ENCODE data around the gene KAZN. TPM values are rescaled to one million over a fixed set of nuclear protein-coding genes. Genes with fewer than 3 reads are reported as not detected.

KAZN gene
- total and polyA plus RNA-seq, 10 donors = 20.0 to 245 (median 144) TPM

GRCh38 chr1:15107911-15108310 is 509.4 kb downstream of the KAZN start:
- WGBS, 5 donors = 65 to 90% (median 79%) methylated on average over 4 of the region's 4 CpGs
- no peak overlapping the region for H3K27ac ChIP-seq

GRCh38 chr1:15110128-15110866 is 511.8 kb downstream of the KAZN start:
- no peak overlapping the region for H3K4me3 ChIP-seq

More at GRCh38 chr1:15107911-15108310, 509.4 kb downstream of the KAZN start:
- no peak for DNase-seq
- TF ChIP-seq POLR2AphosphoS5 (IDR thresholded peaks at IDR 0.05) (no peak), POLR2A (IDR thresholded peaks at IDR 0.05) (no peak), CTCF (IDR thresholded peaks at IDR 0.05 in 8 of 11, conservative IDR thresholded peaks at IDR 0.05 in 3 of 11) (no peak)
- H3K4me3 ChIP-seq = no peak overlapping the region
- intact Hi-C loops (cut with DNase I; ENCODE audit: low total_unique reads) = no loop called here
- no peaks in the 10 kb centered on the region for H3K27me3 ChIP-seq (replicated peaks in 1 of 7)
- peaks cover 0 to 8% (median 0%) of the 10 kb centered on the region in 6 donors for H3K4me1 ChIP-seq
- peaks cover 0 to 27% (median 6%) of the 10 kb centered on the region in 6 donors for H3K36me3 ChIP-seq
- peaks cover 0 to 12% (median 9%) of the 10 kb centered on the region in 8 donors for H3K9me3 ChIP-seq

GRCh38 chr1:15110867-15111230 is 512.4 kb downstream of the KAZN start:
- Histone ChIP-seq H3K36me3 (peaks cover 0 to 26% (median 7%) of the 10 kb centered on the region in 6 donors), H3K27ac (no peak overlapping the region), H3K27me3 (replicated peaks in 1 of 7) (peaks cover 0 to 5% (median 0%) of the 10 kb centered on the region in 7 donors), H3K9me3 (no peaks in the 10 kb centered on the region), H3K4me1 (peaks cover 0 to 8% (median 0%) of the 10 kb centered on the region in 6 donors), H3K4me3 (no peak overlapping the region)
- DNase-seq = no peak
- intact Hi-C loops (cut with DNase I; ENCODE audit: low total_unique reads) = no loop called here
- no peak for TF ChIP-seq POLR2AphosphoS5 (IDR thresholded peaks at IDR 0.05)
- TF ChIP-seq POLR2A (IDR thresholded peaks at IDR 0.05) = no peak
- no peak for TF ChIP-seq CTCF (IDR thresholded peaks at IDR 0.05 in 8 of 11, conservative IDR thresholded peaks at IDR 0.05 in 3 of 11)
- WGBS, 5 donors = 88 to 98% (median 89%) methylated on average over 2 of the region's 2 CpGs

More at GRCh38 chr1:15110128-15110866, 511.8 kb downstream of the KAZN start:
- WGBS, 5 donors = 80 to 96% (median 89%) methylated on average over 7 to 9 of the region's 9 CpGs
- H3K27ac ChIP-seq = no peak overlapping the region
- peaks cover 0 to 21% (median 6%) of the 10 kb centered on the region in 6 donors for H3K36me3 ChIP-seq
- peaks cover 0 to 5% (median 0%) of the 10 kb centered on the region in 7 donors for H3K27me3 ChIP-seq (replicated peaks in 1 of 7)
- H3K9me3 ChIP-seq = no peaks in the 10 kb centered on the region
- peaks cover 0 to 8% (median 0%) of the 10 kb centered on the region in 6 donors for H3K4me1 ChIP-seq
- no peak for DNase-seq
- TF ChIP-seq POLR2A (IDR thresholded peaks at IDR 0.05) (no peak), POLR2AphosphoS5 (IDR thresholded peaks at IDR 0.05) (no peak), CTCF (IDR thresholded peaks at IDR 0.05 in 8 of 11, conservative IDR thresholded peaks at IDR 0.05 in 3 of 11) (no peak)
- intact Hi-C loops (cut with DNase I; ENCODE audit: low total_unique reads) = no loop called here

GRCh38 chr1:15113146-15113545 is 514.7 kb downstream of the KAZN start:
- Histone ChIP-seq H3K9me3 (no peaks in the 10 kb centered on the region), H3K27me3 (replicated peaks in 1 of 7) (peaks cover 0 to 5% (median 0%) of the 10 kb centered on the region in 7 donors), H3K4me3 (no peak overlapping the region), H3K36me3 (peaks cover 0 to 33% (median 7%) of the 10 kb centered on the region in 6 donors), H3K27ac (no peak overlapping the region), H3K4me1 (peaks cover 0 to 16% (median 0%) of the 10 kb centered on the region in 6 donors)
- TF ChIP-seq POLR2AphosphoS5 (IDR thresholded peaks at IDR 0.05) = no peak
- TF ChIP-seq CTCF (IDR thresholded peaks at IDR 0.05 in 8 of 11, conservative IDR thresholded peaks at IDR 0.05 in 3 of 11) = no peak
- no peak for TF ChIP-seq POLR2A (IDR thresholded peaks at IDR 0.05)
- no peak for DNase-seq
- WGBS, 5 donors = 91 to 94% (median 93%) methylated on average over 5 of the region's 5 CpGs
- intact Hi-C loops (cut with DNase I; ENCODE audit: low total_unique reads) = no loop called here
